Psoas muscle (tissue), 8 donors: Measurements from ENCODE around the gene ATP9A. TPM values are rescaled to one million over a fixed set of nuclear protein-coding genes. Genes with fewer than 3 reads are reported as not detected.

Experiments
- ATAC-seq, 4 donors: fragments of 200-7000 bp; cut with Tn5 transposase; one replicate each; pipeline ENCODE4 v1.9.1; 2020; ENCODE audit warnings: moderate library complexity in 3 of 4, mild to moderate bottlenecking in 2 of 4
- DNase-seq, 2 donors: peaks; one replicate each; pipeline ENCODE4 v3.0.0-alpha.2; 2020
- H3K27ac ChIP-seq: fragments of 200-600 bp; one replicate; pipeline ENCODE4 v1.8.0; 2022
- H3K27me3 ChIP-seq, 3 donors: fragments of 200-600 bp in 1 of 3; one replicate each; pipeline versions ENCODE4 v1.6.1 to v1.8.0; 2013 to 2022; ENCODE audit warnings: low read length in 2 of 3, mild to moderate bottlenecking in 2 of 3, moderate library complexity in 1 of 3; ENCODE audit not compliant: insufficient read depth in 3 of 3
- H3K36me3 ChIP-seq, 2 donors: fragments of 200-600 bp in 1 of 2; one replicate each; pipeline versions ENCODE4 v1.6.1 to v1.8.0; 2013 to 2022; ENCODE audit warnings: low read depth in 1 of 2, mild to moderate bottlenecking in 1 of 2, moderate library complexity in 1 of 2; ENCODE audit not compliant: insufficient read depth in 1 of 2
- H3K4me1 ChIP-seq: fragments of 200-600 bp; one replicate; pipeline ENCODE4 v1.8.0; 2022
- H3K4me3 ChIP-seq: fragments of 200-600 bp; one replicate; pipeline ENCODE4 v1.8.0; 2022; ENCODE audit warnings: mild to moderate bottlenecking
- H3K9me3 ChIP-seq: fragments of 200-600 bp; one replicate; pipeline ENCODE4 v1.8.0; 2022
- WGBS, 3 donors: extraction: QIAGEN DNeasy Blood & Tissue Kit; methylation state at CpG; one replicate each; pipeline versions ENCODE4 v1.1.6 to v1.1.7; 2013; 5-methylcytosine and 5-hydroxymethylcytosine counted together
- intact Hi-C, 2 donors: fragments of 100-400 bp; cut with DNase I; formaldehyde crosslinking; loops; one replicate each; pipeline versions ENCODE4 v1.11.0 to v1.14.2; 2022
- polyA plus RNA-seq, 3 donors: library from polyadenylated mRNA; stranded (reverse); fragments of 200-250 nt; gene quantifications; one replicate each; pipeline ENCODE4 v1.2.3, GENCODE V29; 2013
- total RNA-seq, 4 donors: library from RNA; stranded (reverse); fragmentation: NEBNext Ultra II Directional in 2 of 4; extraction: Animal tissue kit (Norgen Biotek cat#: 25700) in 2 of 4; gene quantifications; one replicate each; pipeline versions ENCODE4 v1.2.1 to v1.2.4, GENCODE V29; 2021 to 2023
- TF ChIP-seq, protein P1 (sequence below): fragments of 200-600 bp; IDR thresholded peaks from one replicate; pipeline ENCODE4 v1.8.0; 2022; ENCODE audit warnings: antibody characterized with exemption
- donor health status: healthy with polysubstance abuse.
- donor health status: DM: no; HTN: no; CAD: no; lungs with moderate emphysema.
- donor health status: Bipolar disorder and iron deficiency.
- donor health status: healthy.
- donor health status: DM: yes; HTN: yes; CAD: no.
- donor health status: DM: no; HTN: no; CAD: no.
- donor health status: DM: no; HTN: no; CAD: no.
- donor health status: DM: yes; HTN: yes; CAD: no.

ATP9A gene
- total and polyA plus RNA-seq, 7 donors, result 1.8 to 42.3 (median 17.2) TPM

- no peak for DNase-seq
- no peak overlapping the region for H3K4me3 ChIP-seq
- intact Hi-C loops, result no loop called here
- H3K4me1 ChIP-seq, result no peaks in the 10 kb centered on the region
- H3K9me3 ChIP-seq, result no peaks in the 10 kb centered on the region
- no peaks in the 10 kb centered on the region for H3K36me3 ChIP-seq
- 96 to 100% (median 100%) methylated on average over 1 of the region's 1 CpG for WGBS, 3 donors
- H3K27me3 ChIP-seq, result no peaks in the 10 kb centered on the region
- no peak for ATAC-seq
- TF ChIP-seq, protein P1, sequence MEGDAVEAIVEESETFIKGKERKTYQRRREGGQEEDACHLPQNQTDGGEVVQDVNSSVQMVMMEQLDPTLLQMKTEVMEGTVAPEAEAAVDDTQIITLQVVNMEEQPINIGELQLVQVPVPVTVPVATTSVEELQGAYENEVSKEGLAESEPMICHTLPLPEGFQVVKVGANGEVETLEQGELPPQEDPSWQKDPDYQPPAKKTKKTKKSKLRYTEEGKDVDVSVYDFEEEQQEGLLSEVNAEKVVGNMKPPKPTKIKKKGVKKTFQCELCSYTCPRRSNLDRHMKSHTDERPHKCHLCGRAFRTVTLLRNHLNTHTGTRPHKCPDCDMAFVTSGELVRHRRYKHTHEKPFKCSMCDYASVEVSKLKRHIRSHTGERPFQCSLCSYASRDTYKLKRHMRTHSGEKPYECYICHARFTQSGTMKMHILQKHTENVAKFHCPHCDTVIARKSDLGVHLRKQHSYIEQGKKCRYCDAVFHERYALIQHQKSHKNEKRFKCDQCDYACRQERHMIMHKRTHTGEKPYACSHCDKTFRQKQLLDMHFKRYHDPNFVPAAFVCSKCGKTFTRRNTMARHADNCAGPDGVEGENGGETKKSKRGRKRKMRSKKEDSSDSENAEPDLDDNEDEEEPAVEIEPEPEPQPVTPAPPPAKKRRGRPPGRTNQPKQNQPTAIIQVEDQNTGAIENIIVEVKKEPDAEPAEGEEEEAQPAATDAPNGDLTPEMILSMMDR, result no peak
- H3K27ac ChIP-seq, result no peak overlapping the region
Measured at GRCh38 chr20:51715856-51716185, 52.4 kb downstream of the ATP9A start.

DNA sequence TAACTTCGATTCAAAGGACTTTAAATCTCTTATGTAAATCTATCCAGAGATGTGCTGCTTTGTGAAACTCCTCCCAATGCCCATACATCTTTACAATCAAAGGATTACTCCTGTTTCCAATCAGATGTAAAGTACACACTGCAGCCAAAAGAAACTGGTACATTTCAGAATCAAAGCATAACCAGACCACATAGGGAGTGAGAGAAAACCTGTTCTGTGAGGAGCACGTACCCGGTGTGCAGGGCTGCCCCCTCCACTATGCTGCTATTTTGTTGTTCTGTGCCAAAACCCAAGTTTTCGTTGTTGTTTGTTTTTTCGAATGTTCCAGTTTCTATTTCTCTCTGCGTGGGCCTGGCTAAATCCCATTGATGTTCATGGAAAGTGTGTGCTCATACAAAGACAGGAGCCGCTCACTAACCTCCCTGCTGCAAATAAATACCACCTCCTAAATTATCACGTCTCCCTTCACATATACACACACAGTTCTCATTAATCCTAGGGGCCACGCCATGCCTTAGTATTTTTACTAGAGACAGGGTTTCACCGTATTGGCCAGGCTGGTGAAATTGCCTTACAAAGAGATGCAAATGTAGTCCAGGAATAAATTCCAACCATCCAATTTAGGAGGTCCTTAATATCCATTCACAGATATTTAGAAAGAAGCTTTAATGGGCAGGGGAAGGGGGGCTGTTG, 52.9 kb downstream of the ATP9A start:
- Histone ChIP-seq H3K9me3 (no peaks in the 10 kb centered on the region), H3K4me1 (no peaks in the 10 kb centered on the region), H3K4me3 (no peak overlapping the region), H3K27ac (no peak overlapping the region), H3K27me3 (no peaks in the 10 kb centered on the region), H3K36me3 (no peaks in the 10 kb centered on the region)
- TF ChIP-seq, protein P1, result no peak
- WGBS, 3 donors, result 67 to 73% (median 72%) methylated on average over 10 of the region's 10 CpGs
- DNase-seq (no peak), ATAC-seq (no peak)
- intact Hi-C loops, result no loop called here

- no peak for ATAC-seq
Measured at GRCh38 chr20:51713213-51713598, 55.0 kb downstream of the ATP9A start.

DNA sequence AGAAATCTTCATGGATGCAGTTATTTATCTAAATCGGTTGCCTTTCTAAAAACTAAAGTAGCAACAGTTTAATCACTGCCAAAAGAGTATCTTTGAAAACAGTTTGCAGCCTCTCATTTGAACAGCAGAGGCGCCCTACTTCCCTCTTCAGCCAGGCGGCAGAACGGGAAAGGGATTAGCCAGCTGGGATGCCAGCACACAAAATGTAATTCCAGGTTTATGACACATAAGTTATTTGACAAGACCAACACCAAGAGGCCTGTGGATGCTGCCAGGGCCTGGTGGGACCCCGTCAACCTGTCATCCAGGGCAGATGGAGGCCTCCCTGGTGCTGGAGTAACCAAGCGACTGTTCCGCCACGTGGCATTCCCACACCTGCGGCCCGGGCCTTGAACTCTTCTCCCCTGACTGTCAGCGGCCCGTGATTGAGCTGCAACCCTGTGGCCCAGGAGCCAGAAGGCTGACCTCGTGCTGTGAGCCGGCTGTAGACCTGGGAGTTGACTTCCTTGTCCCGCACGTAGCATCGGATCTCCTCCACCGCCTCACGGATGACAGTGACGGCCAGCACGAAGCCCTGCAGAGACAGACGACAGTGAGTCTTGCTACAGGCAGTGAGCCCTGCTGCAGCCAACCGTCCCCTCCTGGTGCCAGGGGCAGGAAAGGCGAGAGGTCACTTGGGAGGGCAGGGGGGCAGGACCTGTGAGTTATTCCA, 55.5 kb downstream of the ATP9A start:
- no peaks in the 10 kb centered on the region for H3K27me3 ChIP-seq
- H3K4me3 ChIP-seq, result no peak overlapping the region
- H3K27ac ChIP-seq, result no peak overlapping the region
- 71 to 80% (median 71%) methylated on average over 24 of the region's 24 CpGs for WGBS, 3 donors
- TF ChIP-seq, protein P1, result no peak
- peak in 1 of 2 donors; percentile 23 for DNase-seq
- H3K36me3 ChIP-seq, result no peaks in the 10 kb centered on the region
- H3K4me1 ChIP-seq, result no peaks in the 10 kb centered on the region
- ATAC-seq, result no peak
- intact Hi-C loops, result no loop called here
- H3K9me3 ChIP-seq, result no peaks in the 10 kb centered on the region

More at GRCh38 chr20:51713213-51713598, 55.0 kb downstream of the ATP9A start:
- no peak for DNase-seq
- WGBS, 3 donors, result 82 to 93% (median 89%) methylated on average over 4 of the region's 4 CpGs
- no peak overlapping the region for H3K4me3 ChIP-seq
- no peaks in the 10 kb centered on the region for H3K9me3 ChIP-seq
- intact Hi-C loops, result no loop called here
- H3K27me3 ChIP-seq, result no peaks in the 10 kb centered on the region
- TF ChIP-seq, protein P1, result no peak
- no peaks in the 10 kb centered on the region for H3K4me1 ChIP-seq
- H3K36me3 ChIP-seq, result no peaks in the 10 kb centered on the region
- H3K27ac ChIP-seq, result no peak overlapping the region
